NCI-H460 (cell line): ENCODE measurements around the gene EWSR1. TPM values are rescaled to one million over a fixed set of nuclear protein-coding genes. Genes with fewer than 3 reads are reported as not detected.
"Not testable (repeated sequence)": the region's sequence is repeated elsewhere in the genome, so short reads cannot be mapped to it uniquely, and the experiment has no call there.

Experiments used
- DNase-seq: peaks from one replicate; pipeline ENCODE4 v3.0.0-alpha.2; 2016; ENCODE audit warnings: low read depth; ENCODE audit errors: extremely low read depth
- polyA plus RNA-seq: library from polyadenylated mRNA; depleted of rRNA; stranded (reverse); fragments of >200 nt; gene quantifications from 2 replicates; pipeline ENCODE4 v1.2.3, GENCODE V29; 2014; cell fraction: nucleus; rRNA removed
- total RNA-seq: library from RNA; depleted of rRNA; stranded (reverse); fragments of >200 nt; shearing (Covaris generic); gene quantifications from 2 replicates; pipeline ENCODE4 v1.2.3, GENCODE V29; 2014; rRNA removed

EWSR1 gene, protein sequence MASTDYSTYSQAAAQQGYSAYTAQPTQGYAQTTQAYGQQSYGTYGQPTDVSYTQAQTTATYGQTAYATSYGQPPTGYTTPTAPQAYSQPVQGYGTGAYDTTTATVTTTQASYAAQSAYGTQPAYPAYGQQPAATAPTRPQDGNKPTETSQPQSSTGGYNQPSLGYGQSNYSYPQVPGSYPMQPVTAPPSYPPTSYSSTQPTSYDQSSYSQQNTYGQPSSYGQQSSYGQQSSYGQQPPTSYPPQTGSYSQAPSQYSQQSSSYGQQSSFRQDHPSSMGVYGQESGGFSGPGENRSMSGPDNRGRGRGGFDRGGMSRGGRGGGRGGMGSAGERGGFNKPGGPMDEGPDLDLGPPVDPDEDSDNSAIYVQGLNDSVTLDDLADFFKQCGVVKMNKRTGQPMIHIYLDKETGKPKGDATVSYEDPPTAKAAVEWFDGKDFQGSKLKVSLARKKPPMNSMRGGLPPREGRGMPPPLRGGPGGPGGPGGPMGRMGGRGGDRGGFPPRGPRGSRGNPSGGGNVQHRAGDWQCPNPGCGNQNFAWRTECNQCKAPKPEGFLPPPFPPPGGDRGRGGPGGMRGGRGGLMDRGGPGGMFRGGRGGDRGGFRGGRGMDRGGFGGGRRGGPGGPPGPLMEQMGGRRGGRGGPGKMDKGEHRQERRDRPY
- 150 and 176 TPM in 2 replicates for total RNA-seq
- 293 and 294 TPM in 2 replicates for polyA plus RNA-seq

DNA sequence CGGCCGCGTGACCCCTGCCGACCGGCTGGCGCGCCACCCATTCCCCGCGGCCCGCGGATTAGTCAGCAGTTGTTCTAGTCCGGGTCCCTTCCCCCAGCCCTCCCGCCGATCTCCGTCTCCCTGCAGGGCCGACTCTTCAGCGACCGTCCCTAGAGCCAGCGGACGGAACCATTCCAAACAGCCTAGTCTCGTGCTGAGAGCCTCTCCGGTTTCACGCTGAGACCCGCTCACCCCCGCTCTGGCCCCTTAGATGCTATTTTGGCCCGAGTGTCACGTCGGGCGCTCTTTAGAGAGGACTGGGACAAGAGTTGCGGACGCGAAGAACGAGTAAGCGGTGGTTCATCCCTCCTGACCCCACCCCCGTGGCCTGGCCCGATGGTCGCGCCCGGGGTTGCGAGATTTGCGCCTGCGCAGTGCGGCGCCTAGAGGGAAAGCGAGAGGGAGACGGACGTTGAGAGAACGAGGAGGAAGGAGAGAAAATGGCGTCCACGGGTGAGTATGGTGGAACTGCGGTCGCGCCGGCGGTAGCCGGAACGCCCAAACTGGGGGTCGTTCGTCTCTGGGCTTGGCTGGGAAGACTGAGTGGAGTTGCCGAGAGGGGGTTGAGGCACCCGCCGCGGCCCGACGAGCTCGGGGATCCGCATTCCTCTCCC lies at the start of gene EWSR1, which contains the start of gene RHBDD3:
EWSR1 (plus strand) TSS at position 411 of the 653 bp plus-strand sequence; CDS start at position 480, 69 bp downstream.
RHBDD3 (minus strand) TSS at position 124 of the 653 bp plus-strand sequence. CDS start 2,355 bp downstream, outside the sequence.
- peak; percentile 91 for DNase-seq

DNA sequence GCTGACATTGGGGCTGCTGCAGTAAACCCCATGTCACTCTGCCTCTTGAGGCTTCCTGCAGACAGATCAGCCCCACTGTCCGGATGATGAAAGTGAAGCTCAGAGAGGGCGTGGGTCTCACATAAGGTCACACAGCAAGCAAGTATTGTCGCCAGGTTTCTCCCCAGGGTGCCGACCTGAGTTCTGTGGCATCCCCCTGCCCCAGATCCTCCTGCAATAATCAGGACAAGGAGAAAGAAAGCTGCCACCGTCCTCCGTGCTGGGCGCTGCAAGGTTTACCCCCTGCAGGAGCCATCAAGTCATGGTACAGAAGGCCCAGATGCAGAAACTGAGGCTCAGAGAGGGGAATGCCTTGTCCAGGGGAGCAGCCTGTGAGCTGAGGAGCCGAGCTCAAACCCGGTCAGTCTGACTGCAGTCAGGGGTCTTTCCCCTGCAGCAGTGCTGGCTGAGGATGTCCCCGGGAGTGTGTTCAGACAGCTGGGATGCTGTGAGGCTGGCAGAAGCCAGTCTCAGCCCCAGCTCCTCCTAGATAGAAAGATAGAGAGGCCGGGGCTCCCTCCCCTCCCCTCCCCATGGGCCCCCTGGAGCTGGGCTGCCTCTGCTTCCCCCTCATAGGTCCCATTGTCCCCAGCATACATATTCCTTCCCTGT lies 49.2 kb upstream of the EWSR1 start:
- no peak for DNase-seq

DNA sequence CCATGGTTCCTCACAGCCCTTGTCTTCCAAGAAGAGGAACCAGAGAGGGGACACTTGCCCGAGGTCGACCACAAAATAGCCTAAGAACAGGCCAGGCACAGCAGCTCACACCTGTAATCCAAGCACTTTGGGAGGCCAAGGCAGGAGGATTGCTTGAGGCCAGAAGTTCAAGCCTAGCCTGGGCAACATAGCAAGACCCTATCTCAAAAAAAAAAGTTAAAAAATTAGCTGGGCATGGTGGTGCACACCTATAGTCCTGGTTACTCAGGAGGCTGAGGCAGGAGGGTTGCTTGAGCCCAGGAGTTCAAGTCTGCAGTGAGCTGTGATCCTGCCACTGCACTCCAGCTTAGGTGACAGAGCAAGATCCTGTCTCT lies 48.7 kb upstream of the EWSR1 start:
- DNase-seq, result not testable (repeated sequence)

DNA sequence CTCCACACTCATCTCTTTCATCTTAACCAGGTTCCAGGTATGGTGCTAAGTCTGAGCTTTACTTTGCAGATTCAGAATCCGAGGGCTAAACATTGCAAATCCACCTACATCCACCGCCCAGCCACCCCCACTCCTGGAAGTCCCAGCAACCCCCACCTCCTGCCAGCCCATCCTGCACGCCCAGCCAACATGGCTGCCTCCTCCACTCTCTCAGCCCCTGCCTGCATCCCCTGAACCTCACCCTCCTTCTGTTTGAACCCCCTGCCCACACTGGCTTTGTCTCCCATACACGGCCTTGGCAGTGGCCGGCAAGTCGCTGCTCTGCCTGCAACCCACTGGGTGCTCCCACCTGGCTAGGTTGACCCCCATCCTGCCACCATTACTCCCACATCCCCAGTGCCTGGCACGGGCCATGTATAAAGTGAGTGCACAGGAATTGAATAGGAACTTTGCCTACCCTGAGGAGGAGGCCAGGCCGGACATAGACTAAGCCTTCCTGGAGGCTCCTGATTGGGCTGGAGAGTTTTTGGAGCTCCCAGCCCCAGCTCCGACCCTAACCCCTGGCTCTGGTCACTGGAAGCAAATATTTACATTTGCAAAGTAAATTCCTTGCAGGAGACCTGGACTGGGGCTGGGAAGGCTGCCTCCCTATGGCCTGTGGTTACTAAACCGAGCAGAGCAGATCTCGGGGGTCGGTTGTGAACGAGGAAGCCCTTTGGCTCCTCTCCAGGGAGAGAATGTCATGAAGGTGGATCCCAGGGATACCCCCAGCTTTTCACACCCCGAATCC lies 48.0 kb upstream of the EWSR1 start:
- DNase-seq, result no peak

DNA sequence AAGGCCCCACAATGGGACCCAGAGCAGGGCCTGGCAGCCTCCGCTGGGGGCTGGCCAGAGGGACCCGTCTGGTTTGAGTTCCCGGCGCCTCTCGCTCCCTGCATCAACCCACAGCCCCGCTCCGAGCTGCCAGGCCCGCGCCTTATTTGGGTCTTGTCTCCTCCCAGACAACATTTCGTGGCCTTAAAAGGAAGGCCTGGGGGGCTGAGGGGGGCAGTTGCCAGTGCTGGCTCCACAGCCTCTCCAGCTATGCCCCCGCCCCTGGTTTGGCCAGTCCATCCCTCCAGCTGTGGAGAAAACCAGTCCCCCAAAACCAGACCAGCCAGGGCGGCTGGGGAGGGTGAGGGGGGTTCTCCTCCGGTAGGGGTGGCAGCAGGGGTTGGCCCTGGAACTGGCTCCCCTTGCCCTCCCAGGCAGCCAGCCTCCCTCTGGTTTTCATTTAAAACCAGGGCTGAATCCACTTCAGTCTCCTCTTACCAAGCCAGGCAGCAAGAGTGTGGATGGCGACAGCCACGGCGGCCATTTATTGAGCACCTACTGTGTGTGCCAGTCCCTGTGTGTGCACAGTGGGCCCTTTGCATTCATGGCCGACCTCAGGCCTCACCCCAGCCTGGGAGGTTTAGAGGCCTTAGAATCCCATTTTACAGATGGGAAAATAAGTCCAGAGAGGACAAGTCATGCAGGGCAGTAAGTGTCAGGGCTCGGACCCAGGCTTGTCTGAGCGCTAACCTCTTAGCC lies 43.8 kb upstream of the EWSR1 start:
- no peak for DNase-seq

DNA sequence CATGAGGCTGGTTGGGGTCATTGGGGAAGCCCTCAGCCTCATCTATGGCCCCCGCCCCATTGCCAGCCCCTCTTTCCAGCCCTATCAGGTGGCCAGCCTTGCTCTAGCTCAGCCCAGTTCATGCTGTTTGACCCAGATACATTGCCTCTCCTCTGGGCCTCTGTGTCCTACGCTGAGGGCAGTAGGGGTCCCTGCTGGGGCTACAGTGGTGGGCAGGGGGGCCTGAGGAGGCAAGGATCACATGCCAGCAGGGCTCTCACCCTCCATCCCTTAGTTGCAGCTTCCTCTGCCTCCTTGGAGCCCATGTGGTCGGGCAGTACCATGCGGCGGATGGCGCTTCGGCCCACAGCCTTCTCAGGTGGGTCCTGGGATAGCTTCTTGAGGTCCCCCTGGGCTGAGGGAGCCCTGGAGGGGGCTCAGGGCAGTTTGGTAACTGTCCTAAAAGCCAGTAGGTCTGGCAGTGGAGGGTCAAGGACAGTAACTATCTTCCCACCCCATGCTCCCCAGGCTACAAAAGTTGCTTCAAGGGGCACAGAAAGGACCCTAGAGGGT lies 43.1 kb upstream of the EWSR1 start:
- no peak for DNase-seq

DNA sequence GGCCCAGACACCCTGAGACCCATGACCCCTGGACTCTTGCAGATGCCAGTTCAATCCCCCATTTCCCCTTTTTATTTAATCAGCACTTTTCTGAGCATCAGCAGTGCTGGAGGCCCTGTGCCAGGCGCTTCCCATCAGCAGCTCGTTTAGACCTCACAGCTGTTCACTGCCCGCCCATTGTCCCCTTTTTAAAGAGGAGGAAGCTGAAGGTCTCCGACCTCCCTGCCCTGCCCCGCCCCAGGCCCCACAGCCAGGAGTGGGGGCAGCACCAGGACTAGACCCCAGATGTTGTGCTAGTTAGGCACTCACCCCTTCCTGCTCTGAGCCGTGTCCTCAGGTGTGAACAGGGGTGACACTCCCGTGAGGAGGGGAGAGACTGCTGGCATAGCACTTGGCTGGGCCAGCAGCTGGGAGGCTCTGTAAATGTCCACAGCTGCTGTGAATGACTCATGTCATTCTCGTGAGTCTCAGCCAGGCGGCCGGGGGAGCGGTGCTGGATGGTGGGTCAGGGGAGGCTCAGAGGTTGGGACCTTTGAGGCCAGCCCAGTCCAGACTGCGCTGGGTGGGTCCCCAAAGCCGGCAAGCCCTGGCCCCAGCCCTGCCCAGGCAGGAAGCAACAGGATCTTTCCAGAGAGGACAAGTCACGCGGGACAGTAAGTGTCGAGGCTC lies 42.5 kb upstream of the EWSR1 start:
- DNase-seq, result no peak

DNA sequence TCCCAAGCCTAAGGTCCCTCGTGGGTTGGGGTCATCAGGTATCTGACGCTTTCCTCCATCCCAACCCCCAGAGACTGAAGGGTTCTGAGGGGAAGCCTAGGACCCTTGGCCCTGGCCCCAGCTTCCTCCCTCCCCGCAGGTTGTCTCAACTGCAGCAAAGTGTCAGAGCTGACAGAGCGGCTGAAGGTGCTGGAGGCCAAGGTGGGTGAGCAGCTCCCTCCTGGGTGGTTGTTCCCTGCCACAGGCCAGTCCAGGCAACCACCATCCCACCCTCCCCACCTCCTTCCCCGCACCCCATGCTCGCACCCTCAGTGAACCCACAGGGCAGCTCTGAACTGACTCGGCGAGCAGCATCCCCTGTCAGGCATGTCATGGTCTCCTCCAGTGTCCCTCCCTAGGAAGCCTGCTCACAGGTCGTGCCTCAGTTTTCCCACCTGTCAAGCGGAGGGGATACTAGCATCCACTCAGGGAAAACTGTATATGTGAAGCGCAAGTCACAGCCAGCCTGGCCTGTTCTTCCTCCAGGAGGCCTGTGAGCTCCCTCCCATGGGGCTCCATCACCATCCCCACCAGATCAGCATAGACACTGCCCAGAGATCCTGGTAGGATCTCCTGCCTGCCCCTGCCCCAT lies 41.6 kb upstream of the EWSR1 start:
- DNase-seq, result no peak

DNA sequence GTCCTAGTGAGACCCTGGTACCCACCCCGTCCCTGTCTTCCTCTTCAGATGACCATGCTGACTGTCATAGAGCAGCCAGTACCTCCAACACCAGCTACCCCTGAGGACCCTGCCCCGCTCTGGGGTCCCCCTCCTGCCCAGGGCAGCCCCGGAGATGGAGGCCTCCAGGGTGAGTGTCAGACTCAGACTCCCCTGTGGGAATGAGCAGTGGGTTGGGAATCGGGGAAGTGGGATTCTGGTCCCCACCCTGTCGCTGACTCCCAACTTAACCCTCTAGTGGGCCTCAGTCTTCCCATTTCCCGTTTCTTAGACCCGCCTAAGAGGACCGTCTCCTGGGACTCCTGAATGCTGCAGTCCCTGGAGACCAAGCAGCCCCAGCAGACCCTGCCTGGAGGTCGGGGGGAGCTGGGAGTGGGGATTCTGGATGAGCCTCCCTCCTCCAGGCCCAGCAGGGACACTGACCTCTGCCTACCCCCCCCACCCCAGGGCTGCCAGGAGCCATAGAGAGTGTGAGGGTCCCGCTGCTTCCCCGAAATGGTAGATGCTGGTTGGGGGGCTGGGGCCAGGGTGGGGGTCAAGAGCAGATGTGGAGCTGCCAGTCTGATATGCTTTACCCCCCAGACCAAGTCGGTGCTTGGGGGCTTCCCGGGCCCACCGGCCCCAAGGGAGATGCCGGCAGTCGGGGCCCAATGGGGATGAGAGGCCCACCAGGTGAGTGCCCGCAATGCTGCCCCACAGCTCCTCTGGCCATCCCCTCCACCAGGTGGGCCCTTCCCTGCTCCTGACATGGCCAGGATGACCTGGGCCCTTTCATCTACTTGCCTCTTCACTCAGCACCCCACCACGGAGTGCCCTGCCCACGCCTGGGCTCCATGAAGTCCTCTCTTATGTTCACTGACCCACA lies 36.8 kb upstream of the EWSR1 start:
- DNase-seq, result no peak

DNA sequence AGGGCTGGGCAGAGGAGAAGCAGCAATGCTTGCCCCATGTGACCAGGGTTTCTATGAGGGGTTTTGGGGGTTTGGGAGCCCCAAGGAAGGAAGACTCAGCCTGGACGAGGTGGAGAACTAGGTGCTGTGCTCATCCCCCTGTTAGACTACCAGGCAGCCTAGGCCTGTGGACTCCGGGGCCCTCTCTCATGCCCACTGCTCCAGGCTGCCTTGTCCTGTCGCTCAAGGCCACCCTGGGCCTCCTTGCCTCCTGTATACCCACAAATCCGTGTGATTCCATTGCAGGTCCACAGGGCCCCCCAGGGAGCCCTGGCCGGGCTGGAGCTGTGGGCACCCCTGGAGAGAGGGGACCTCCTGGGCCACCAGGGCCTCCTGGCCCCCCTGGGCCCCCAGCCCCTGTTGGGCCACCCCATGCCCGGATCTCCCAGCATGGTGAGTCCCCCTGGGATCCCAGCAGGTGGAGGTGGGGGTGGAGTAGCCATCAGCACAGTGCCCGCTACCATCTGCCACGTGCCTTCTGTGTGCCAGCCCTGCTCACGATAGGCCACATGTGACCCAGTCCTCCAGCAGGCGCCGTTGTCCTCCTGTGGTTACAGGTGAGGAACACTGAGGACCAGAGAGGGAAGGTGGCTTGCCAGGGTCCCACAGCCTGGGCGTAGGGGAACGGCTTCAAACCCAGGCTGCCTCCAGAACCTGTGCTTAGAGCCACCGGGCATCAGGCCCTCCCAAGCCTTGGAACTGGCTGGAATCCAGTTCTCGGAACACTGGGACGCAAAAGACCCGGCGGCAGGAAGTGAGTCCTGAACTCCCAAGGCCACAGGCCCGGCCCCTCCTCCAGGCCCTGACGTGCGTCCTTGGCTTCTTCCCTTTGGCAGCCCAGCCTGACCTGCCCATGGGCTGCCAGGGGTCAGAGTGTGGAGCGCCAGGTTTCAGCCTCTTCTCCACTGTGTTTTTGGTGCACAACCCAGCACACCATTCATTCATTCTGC lies 35.8 kb upstream of the EWSR1 start:
- DNase-seq, result no peak

DNA sequence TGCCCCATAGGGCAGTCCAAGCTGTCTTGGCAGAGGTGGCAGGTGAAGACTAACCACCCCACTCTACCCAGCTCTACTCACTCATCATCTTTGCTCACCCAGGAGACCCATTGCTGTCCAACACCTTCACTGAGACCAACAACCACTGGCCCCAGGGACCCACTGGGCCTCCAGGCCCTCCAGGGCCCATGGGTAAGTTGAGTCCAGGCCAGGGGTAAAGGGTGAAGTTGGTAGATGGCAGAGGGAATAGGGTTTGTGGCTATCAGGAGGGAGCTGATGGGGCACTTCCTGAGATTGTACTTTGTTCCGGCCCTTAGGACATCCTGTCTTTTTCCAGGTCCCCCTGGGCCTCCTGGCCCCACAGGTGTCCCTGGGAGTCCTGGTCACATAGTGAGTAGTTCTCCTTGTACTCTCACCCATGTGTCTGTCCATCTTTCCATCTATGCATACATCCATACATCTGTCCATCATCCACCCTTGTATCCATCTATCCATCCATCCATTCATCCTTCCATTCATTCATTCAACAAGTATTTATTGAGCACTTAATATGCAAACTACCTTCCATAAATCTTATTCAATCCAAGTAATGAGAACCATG lies 34.7 kb upstream of the EWSR1 start:
- no peak for DNase-seq

DNA sequence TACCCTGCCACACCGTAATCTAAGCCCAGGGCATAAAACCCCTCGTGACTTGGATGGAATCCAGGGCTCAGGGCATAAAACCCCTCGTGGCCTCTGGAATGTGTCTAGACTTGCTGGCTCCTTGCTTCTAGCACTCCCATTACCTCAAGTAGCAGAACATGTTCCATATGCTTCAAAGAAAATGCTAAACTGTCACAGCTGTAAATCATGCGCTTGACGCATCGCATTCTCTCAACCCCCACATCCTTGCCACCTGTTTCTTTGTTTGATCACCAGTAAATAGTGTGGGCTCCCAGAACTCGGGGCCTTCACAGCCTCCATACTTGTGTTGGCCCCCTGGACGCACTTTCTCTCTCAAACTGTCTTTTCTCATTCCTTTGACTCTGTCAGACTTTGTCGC lies 27.6 kb upstream of the EWSR1 start:
- not testable (repeated sequence) for DNase-seq

DNA sequence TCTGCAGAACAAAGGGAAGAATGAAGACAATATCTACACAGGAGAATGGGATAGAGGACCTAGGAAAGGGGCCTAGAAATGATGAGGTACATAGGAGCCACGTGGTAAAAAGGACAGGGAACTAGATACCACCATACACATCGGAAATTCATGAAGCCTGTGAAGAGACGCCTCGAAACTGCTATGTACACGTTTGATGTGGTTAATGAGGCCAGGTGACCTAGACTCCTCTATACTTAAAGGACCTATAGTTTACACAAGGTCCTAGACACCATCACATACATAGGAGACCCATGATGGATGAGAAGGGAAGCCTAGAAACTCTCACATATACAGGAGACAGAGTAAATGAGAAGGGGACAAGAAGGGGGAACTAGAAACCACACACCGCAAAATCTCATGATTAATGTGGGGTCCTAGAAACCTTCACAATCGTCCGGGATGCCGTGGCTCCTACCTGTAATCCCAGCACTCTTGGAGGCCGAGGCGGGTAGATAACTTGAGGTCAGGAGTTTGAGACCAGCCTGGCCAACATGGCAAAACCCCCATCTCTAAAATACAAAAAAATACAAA lies 24.1 kb upstream of the EWSR1 start:
- no peak for DNase-seq

DNA sequence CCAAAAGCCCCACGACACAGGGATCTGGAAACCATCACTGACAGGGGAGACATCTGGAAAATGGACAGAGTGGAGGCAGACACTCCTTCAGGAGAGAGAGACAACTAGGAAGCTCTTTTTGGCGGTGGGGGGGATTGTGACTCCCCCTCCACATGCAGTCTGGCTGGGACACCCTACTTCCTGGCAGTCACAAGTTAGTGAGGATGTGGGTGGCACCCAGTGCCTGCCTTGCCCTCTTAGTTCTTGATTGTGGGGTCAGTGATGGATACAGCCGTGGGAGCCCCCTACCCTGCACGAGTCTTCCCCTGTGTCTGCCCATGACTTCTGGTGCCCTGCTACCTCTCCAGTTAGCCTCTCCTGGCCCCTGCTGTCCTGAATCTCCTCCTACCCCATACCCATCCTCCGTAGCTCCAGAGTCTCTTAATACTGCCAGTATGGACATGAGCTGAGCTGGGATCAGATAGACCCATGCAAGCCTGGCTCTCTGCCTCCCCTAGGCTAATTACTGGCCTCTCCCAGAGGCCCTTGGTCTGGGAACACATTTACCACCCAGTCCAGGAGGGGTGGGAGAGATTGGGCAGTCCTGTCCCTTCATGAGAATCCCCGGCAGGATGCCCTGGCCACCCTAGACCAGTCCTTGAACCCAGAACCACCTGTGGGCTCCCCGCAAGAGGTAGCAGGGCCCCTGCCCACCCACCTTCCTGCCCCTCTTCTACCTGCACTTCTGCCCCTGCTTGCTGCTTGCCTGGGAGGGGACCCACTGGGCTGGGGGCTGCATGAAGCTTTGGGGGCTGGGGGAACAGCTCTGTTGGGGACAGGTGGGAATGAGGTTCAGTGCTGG lies 23.1 kb upstream of the EWSR1 start:
- DNase-seq, result no peak
